Stimulated activated memory B cell treated with anti-CD40 and anti-IgM and Interleukin-4, amounts not matched to agents 10 μg/mL and 1 μg/mL and 100 μg/mL, for 72 hours (primary cell): ENCODE data around the gene ANKRD23.
A peak's percentile ranks its signal among the peaks of the same experiment; 100 is the strongest.

Experiments
- ATAC-seq: fragments of 150-1000 bp; cut with Tn5 transposase; 2 replicates; pipeline ENCODE4 v1.10.0; 2021
- H3K27ac Mint-ChIP-seq: one replicate; pipeline ENCODE4 v1.8.0; 2022; ENCODE audit warnings: mild to moderate bottlenecking, mixed read lengths
- H3K27me3 Mint-ChIP-seq: one replicate; pipeline ENCODE4 v1.8.0; 2022; ENCODE audit warnings: mixed read lengths
- H3K36me3 Mint-ChIP-seq: one replicate; pipeline ENCODE4 v1.8.0; 2022; ENCODE audit warnings: mixed read lengths
- H3K4me1 Mint-ChIP-seq: one replicate; pipeline ENCODE4 v1.8.0; 2022; ENCODE audit warnings: mixed read lengths
- H3K4me3 Mint-ChIP-seq: one replicate; pipeline ENCODE4 v1.8.0; 2022; ENCODE audit warnings: mild to moderate bottlenecking, moderate library complexity, mixed read lengths
- H3K9me3 Mint-ChIP-seq: one replicate; pipeline ENCODE4 v1.8.0; 2022; ENCODE audit warnings: mixed read lengths

ANKRD23 gene

DNA sequence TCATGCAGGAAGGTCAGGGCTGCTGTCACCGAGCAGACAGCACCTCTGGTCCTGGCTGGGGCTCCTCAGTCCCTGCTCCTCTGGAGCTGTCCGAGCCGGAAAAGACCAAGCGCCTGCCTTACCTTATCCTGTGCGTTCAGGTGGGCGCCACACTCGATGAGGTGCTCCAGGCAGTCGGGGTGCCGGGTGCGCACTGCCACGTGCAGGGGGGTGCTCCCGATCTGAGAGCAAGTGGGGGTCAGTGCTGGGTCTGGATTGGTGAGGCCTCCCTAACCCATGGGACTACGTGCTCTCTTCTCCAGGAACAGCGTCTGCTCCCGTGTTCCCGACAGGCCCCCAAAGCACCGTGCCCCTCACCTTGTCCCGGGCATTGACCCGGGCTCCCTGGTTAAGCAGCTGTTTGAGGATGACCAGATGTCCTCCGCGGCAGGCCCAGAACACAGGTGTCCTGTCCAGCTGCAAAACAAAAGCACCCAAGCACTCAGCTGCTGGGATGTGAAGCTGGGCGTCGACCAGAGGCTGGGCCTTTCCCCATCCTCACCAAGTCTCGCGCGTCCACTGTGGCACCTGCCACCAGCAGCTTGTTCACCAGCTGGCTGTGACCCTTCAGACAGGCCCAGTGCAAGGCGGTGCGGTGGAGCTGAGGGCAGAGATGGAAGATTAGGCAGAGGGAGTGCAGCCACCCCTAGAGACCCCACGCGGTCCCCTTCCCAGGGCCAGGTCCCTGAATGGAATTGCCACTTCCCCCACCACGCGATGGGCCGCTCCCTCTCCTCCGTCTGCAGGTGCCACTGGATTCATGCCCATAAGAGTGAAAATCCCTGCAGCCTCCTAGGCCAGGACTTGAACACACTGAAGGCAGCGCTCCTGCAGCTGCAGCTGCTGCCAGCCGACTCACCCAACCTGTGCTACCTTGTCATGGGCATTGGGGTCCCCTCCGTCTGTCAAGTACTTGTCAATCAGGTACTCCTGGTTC is 3.7 kb downstream of the ANKRD23 start:
- no peaks in the 10 kb centered on the region for H3K9me3 Mint-ChIP-seq
- peak overlapping the region; percentile 49 for H3K4me3 Mint-ChIP-seq
- peaks cover 15% of the 10 kb centered on the region for H3K36me3 Mint-ChIP-seq
- H3K4me1 Mint-ChIP-seq, result peaks cover 31% of the 10 kb centered on the region
- no peak for ATAC-seq
- no peaks in the 10 kb centered on the region for H3K27me3 Mint-ChIP-seq
- H3K27ac Mint-ChIP-seq, result peak overlapping the region; percentile 61

GRCh38 chr2:96839293-96839874 is 4.4 kb downstream of the ANKRD23 start:
- Mint-ChIP-seq H3K27ac (peak overlapping the region; percentile 61), H3K27me3 (no peaks in the 10 kb centered on the region), H3K9me3 (no peaks in the 10 kb centered on the region), H3K4me3 (peak overlapping the region; percentile 49), H3K4me1 (peaks cover 31% of the 10 kb centered on the region), H3K36me3 (peaks cover 19% of the 10 kb centered on the region)
- ATAC-seq, result peak; percentile 99

- ATAC-seq, result peak; percentile 4
- Mint-ChIP-seq H3K27ac (peak overlapping the region; percentile 61), H3K4me1 (peaks cover 27% of the 10 kb centered on the region), H3K36me3 (peaks cover 19% of the 10 kb centered on the region), H3K9me3 (no peaks in the 10 kb centered on the region), H3K27me3 (no peaks in the 10 kb centered on the region), H3K4me3 (peak overlapping the region; percentile 49)
These were observed 5.2 kb downstream of the ANKRD23 start for GRCh38 chr2:96838345-96839292.

DNA sequence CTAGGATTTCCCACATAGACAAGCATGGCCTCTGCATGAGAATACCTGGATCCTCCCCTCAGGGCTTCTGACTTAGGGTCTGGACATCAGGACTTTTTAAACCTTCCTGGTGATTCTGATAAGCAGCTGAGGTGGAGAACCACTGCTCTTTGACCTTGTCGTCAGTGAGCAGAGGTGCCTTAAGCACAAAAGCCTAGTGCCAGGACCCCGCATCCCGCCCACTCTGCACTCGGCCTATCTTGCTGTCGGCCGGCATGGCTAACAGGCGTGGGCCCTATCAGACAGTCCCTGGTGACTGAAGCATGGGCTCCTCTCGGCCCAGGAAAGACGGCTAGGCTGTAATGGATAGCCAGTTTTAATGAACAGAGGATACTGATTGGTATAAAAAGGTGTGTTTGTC is 6.2 kb downstream of the ANKRD23 start:
- ATAC-seq, result no peak
- H3K27ac Mint-ChIP-seq, result no peak overlapping the region
- H3K4me1 Mint-ChIP-seq, result peaks cover 30% of the 10 kb centered on the region
- peaks cover 29% of the 10 kb centered on the region for H3K36me3 Mint-ChIP-seq
- no peaks in the 10 kb centered on the region for H3K9me3 Mint-ChIP-seq
- no peaks in the 10 kb centered on the region for H3K27me3 Mint-ChIP-seq
- H3K4me3 Mint-ChIP-seq, result no peak overlapping the region

DNA sequence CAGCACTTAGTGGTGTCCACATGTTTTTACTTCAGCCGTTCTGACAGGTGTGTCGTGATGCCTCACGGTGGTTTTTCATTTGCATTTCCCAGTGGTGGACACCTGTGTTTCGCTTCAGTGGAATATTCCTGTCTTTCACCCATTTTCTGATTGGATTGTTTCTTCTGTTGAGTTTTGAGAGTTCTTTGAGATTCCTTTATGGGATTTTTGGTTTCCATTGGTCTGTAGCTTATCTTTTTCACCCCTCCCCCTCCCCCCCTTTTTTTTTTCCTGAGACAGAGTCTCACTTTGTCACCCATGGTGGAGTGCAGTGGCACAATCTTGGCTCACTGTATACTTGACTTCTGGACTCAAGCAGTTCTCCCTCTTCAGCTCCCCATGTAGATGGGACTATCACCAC is 8.0 kb downstream of the ANKRD23 start:
- H3K27me3 Mint-ChIP-seq, result no peaks in the 10 kb centered on the region
- peaks cover 26% of the 10 kb centered on the region for H3K4me1 Mint-ChIP-seq
- H3K36me3 Mint-ChIP-seq, result peaks cover 37% of the 10 kb centered on the region
- no peaks in the 10 kb centered on the region for H3K9me3 Mint-ChIP-seq
- ATAC-seq, result no peak
- H3K27ac Mint-ChIP-seq, result no peak overlapping the region
- H3K4me3 Mint-ChIP-seq, result no peak overlapping the region

- Mint-ChIP-seq H3K9me3 (no peaks in the 10 kb centered on the region), H3K36me3 (peaks cover 55% of the 10 kb centered on the region), H3K27me3 (no peaks in the 10 kb centered on the region), H3K4me3 (no peak overlapping the region), H3K27ac (peak overlapping the region; percentile 71), H3K4me1 (peaks cover 12% of the 10 kb centered on the region)
- peak; percentile 56 for ATAC-seq
These were observed 10.9 kb downstream of the ANKRD23 start for GRCh38 chr2:96832754-96833507.

GRCh38 chr2:96832408-96832753 is 11.4 kb downstream of the ANKRD23 start:
- Mint-ChIP-seq H3K27ac (peak overlapping the region; percentile 71), H3K36me3 (peaks cover 55% of the 10 kb centered on the region), H3K4me3 (no peak overlapping the region), H3K4me1 (peaks cover 12% of the 10 kb centered on the region), H3K27me3 (no peaks in the 10 kb centered on the region), H3K9me3 (no peaks in the 10 kb centered on the region)
- no peak for ATAC-seq

- no peak overlapping the region for H3K4me3 Mint-ChIP-seq
- no peaks in the 10 kb centered on the region for H3K27me3 Mint-ChIP-seq
- H3K9me3 Mint-ChIP-seq, result no peaks in the 10 kb centered on the region
- peak overlapping the region; percentile 49 for H3K27ac Mint-ChIP-seq
- peaks cover 55% of the 10 kb centered on the region for H3K36me3 Mint-ChIP-seq
- ATAC-seq, result no peak
- peaks cover 12% of the 10 kb centered on the region for H3K4me1 Mint-ChIP-seq
These were observed 12.1 kb downstream of the ANKRD23 start for GRCh38 chr2:96831679-96832078.

DNA sequence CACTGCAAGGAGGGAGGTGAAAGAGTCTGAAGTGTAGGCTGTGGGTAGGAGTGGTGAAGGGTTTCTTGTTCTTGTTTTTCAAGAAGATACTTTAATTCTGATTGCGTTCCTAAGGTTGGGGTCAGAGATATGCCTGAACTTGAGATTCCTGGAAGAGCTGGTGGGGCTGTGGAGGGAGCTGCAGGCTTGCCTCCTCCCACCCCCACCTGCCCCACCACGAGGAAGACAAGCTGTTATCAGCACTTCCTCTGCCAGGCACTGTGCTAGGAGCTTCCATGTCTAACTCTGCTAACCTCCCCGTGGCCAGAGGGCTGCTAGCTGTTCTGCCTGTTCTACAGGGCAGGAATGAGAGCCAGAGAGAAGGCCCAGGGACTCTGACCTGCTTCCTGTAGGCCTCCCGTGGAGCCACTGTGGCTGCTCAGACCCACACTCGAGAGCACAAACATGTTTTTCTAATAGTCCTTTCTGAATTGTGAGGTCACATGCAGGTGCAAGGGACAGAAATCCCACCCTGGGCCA is 13.7 kb downstream of the ANKRD23 start:
- H3K27ac Mint-ChIP-seq, result no peak overlapping the region
- peaks cover 51% of the 10 kb centered on the region for H3K36me3 Mint-ChIP-seq

GRCh38 chr2:96828874-96829273 is 14.9 kb downstream of the ANKRD23 start:
- H3K27ac Mint-ChIP-seq, result no peak overlapping the region
- H3K27me3 Mint-ChIP-seq, result no peaks in the 10 kb centered on the region
- no peaks in the 10 kb centered on the region for H3K9me3 Mint-ChIP-seq
- no peak for ATAC-seq
- H3K4me1 Mint-ChIP-seq, result peaks cover 12% of the 10 kb centered on the region
- H3K4me3 Mint-ChIP-seq, result no peak overlapping the region
- H3K36me3 Mint-ChIP-seq, result peaks cover 47% of the 10 kb centered on the region

More for the DNA sequence above, 13.7 kb downstream of the ANKRD23 start:
- Mint-ChIP-seq H3K4me1 (peaks cover 12% of the 10 kb centered on the region), H3K9me3 (no peaks in the 10 kb centered on the region), H3K4me3 (no peak overlapping the region), H3K27me3 (no peaks in the 10 kb centered on the region)
- no peak for ATAC-seq

DNA sequence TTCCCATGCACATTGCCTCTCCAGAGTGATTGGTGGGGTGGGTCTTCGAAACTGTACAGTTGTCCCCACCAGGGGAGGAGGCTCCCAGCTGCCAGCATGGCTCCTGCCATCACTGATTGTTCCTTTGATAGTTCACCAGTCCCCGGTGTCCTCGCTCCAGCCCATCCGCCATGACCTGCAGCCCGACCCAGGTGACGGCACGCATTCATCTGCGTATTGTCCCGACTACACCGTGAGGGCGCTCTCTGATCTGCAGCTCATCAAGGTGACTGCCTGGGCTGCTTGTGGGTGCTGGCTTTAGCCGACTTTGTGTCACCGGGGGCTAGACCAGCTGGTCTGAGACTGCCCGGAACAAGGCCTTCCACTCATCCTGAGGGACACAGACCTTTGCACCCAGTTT is 15.4 kb downstream of the ANKRD23 start:
- H3K4me3 Mint-ChIP-seq, result no peak overlapping the region
- H3K9me3 Mint-ChIP-seq, result no peaks in the 10 kb centered on the region
- H3K27me3 Mint-ChIP-seq, result no peaks in the 10 kb centered on the region
- no peak overlapping the region for H3K27ac Mint-ChIP-seq
- peaks cover 46% of the 10 kb centered on the region for H3K36me3 Mint-ChIP-seq
- peaks cover 11% of the 10 kb centered on the region for H3K4me1 Mint-ChIP-seq
- no peak for ATAC-seq

- Mint-ChIP-seq H3K4me1 (no peaks in the 10 kb centered on the region), H3K4me3 (no peak overlapping the region), H3K27ac (no peak overlapping the region), H3K36me3 (peaks cover 29% of the 10 kb centered on the region), H3K27me3 (no peaks in the 10 kb centered on the region), H3K9me3 (no peaks in the 10 kb centered on the region)
- ATAC-seq, result no peak
These were observed 17.1 kb downstream of the ANKRD23 start for GRCh38 chr2:96826546-96827278.

DNA sequence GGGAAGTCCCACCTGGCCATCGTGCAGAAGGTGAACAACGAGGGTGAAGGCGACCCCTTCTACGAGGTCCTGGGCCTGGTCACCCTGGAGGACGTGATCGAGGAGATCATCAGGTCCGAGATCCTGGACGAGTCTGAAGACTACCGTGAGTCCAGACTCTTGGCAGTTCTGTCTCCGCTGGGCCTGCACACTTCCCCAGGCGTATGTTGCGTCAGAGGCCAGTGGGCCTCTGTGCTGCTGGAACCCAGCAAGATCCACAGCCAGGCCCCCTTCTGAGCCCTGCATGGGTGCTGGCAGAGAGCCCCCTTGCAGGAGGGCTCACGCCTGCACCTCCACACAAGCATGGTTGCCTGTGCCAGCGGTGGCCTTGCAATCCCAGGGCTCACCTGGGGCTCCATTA is 18.8 kb downstream of the ANKRD23 start:
- Mint-ChIP-seq H3K4me3 (no peak overlapping the region), H3K4me1 (peaks cover 15% of the 10 kb centered on the region), H3K9me3 (no peaks in the 10 kb centered on the region), H3K36me3 (peaks cover 26% of the 10 kb centered on the region), H3K27me3 (no peaks in the 10 kb centered on the region), H3K27ac (no peak overlapping the region)
- ATAC-seq, result no peak
